Dendritic cell treated with granulocyte-macrophage colony-stimulating factor and Interleukin-4, amounts not matched to agents 40 ng/mL and 50 ng/mL, for 4 days (primary cell): ENCODE data around the gene IL6.

Experiments
- H3K27ac Mint-ChIP-seq: one replicate; pipeline ENCODE4 v1.8.0; 2022; ENCODE audit warnings: mild to moderate bottlenecking, mixed read lengths
- H3K27me3 Mint-ChIP-seq: one replicate; pipeline ENCODE4 v1.8.0; 2022; ENCODE audit warnings: mild to moderate bottlenecking, mixed read lengths
- H3K36me3 Mint-ChIP-seq: one replicate; pipeline ENCODE4 v1.8.0; 2022; ENCODE audit warnings: low read depth, mixed read lengths
- H3K4me1 Mint-ChIP-seq: one replicate; pipeline ENCODE4 v1.8.0; 2022; ENCODE audit warnings: low read depth, mixed read lengths
- H3K4me3 Mint-ChIP-seq: one replicate; pipeline ENCODE4 v1.8.0; 2022; ENCODE audit warnings: mild to moderate bottlenecking, moderate library complexity, mixed read lengths
- H3K9me3 Mint-ChIP-seq: one replicate; pipeline ENCODE4 v1.8.0; 2022; ENCODE audit warnings: mixed read lengths
- intact Hi-C: fragments of 100-400 bp; cut with micrococcal nuclease; formaldehyde crosslinking; loops from one replicate; pipeline ENCODE4 v1.15.0; 2022

Gene IL6

GRCh38 chr7:22709857-22710256 is 17.1 kb upstream of the IL6 start:
- intact Hi-C loops = no loop called here
- peak overlapping the region; percentile 31 for H3K27ac Mint-ChIP-seq
- H3K9me3 Mint-ChIP-seq = no peaks in the 10 kb centered on the region
- peaks cover 6% of the 10 kb centered on the region for H3K27me3 Mint-ChIP-seq
- peaks cover 11% of the 10 kb centered on the region for H3K4me1 Mint-ChIP-seq
- H3K4me3 Mint-ChIP-seq = no peak overlapping the region
- no peaks in the 10 kb centered on the region for H3K36me3 Mint-ChIP-seq

GRCh38 chr7:22712999-22713398 is 14.0 kb upstream of the IL6 start:
- H3K4me1 Mint-ChIP-seq = peaks cover 16% of the 10 kb centered on the region
- no peak overlapping the region for H3K27ac Mint-ChIP-seq
- no peaks in the 10 kb centered on the region for H3K9me3 Mint-ChIP-seq
- no peaks in the 10 kb centered on the region for H3K36me3 Mint-ChIP-seq
- H3K4me3 Mint-ChIP-seq = no peak overlapping the region
- intact Hi-C loops = no loop called here
- peaks cover 9% of the 10 kb centered on the region for H3K27me3 Mint-ChIP-seq

GRCh38 chr7:22713463-22713862 is 13.5 kb upstream of the IL6 start:
- intact Hi-C loops = no loop called here
- Mint-ChIP-seq H3K27ac (no peak overlapping the region), H3K4me1 (peaks cover 19% of the 10 kb centered on the region), H3K36me3 (no peaks in the 10 kb centered on the region), H3K4me3 (no peak overlapping the region), H3K9me3 (no peaks in the 10 kb centered on the region), H3K27me3 (peaks cover 9% of the 10 kb centered on the region)

- Mint-ChIP-seq H3K36me3 (no peaks in the 10 kb centered on the region), H3K27me3 (peaks cover 12% of the 10 kb centered on the region)
These were observed 11.0 kb upstream of the IL6 start for GRCh38 chr7:22715969-22716368.

GRCh38 chr7:22717760-22718159 is 9.2 kb upstream of the IL6 start:
- intact Hi-C loops = no loop called here
- peaks cover 8% of the 10 kb centered on the region for H3K27me3 Mint-ChIP-seq
- H3K9me3 Mint-ChIP-seq = no peaks in the 10 kb centered on the region
- no peak overlapping the region for H3K27ac Mint-ChIP-seq
- H3K4me1 Mint-ChIP-seq = peaks cover 38% of the 10 kb centered on the region
- H3K36me3 Mint-ChIP-seq = no peaks in the 10 kb centered on the region
- H3K4me3 Mint-ChIP-seq = no peak overlapping the region

More at GRCh38 chr7:22715969-22716368, 11.0 kb upstream of the IL6 start:
- no peak overlapping the region for H3K4me3 Mint-ChIP-seq
- intact Hi-C loops = no loop called here
- H3K4me1 Mint-ChIP-seq = peaks cover 23% of the 10 kb centered on the region
- H3K9me3 Mint-ChIP-seq = no peaks in the 10 kb centered on the region
- no peak overlapping the region for H3K27ac Mint-ChIP-seq

- H3K27me3 Mint-ChIP-seq = peaks cover 8% of the 10 kb centered on the region
- no peaks in the 10 kb centered on the region for H3K36me3 Mint-ChIP-seq
- H3K27ac Mint-ChIP-seq = no peak overlapping the region
- intact Hi-C loops = no loop called here
- no peaks in the 10 kb centered on the region for H3K9me3 Mint-ChIP-seq
- no peak overlapping the region for H3K4me3 Mint-ChIP-seq
- H3K4me1 Mint-ChIP-seq = peaks cover 41% of the 10 kb centered on the region
These were observed 8.7 kb upstream of the IL6 start for GRCh38 chr7:22718200-22718711.

- no peak overlapping the region for H3K4me3 Mint-ChIP-seq
- peaks cover 8% of the 10 kb centered on the region for H3K27me3 Mint-ChIP-seq
- H3K27ac Mint-ChIP-seq = no peak overlapping the region
- no peaks in the 10 kb centered on the region for H3K9me3 Mint-ChIP-seq
- H3K4me1 Mint-ChIP-seq = peaks cover 47% of the 10 kb centered on the region
- no peaks in the 10 kb centered on the region for H3K36me3 Mint-ChIP-seq
- intact Hi-C loops = no loop called here
These were observed 8.0 kb upstream of the IL6 start for GRCh38 chr7:22718911-22719420.

GRCh38 chr7:22720791-22721786 is 5.9 kb upstream of the IL6 start:
- intact Hi-C loops = loop anchor here (5.0 kb wide), 1 partner anchor 44 kb away; no protein-coding TSS in a partner anchor
- peaks cover 11% of the 10 kb centered on the region for H3K27me3 Mint-ChIP-seq
- H3K4me3 Mint-ChIP-seq = no peak overlapping the region
- no peaks in the 10 kb centered on the region for H3K9me3 Mint-ChIP-seq
- peaks cover 68% of the 10 kb centered on the region for H3K4me1 Mint-ChIP-seq
- H3K27ac Mint-ChIP-seq = peak overlapping the region; percentile 99
- H3K36me3 Mint-ChIP-seq = no peaks in the 10 kb centered on the region

GRCh38 chr7:22722536-22723180 is 4.3 kb upstream of the IL6 start:
- no peaks in the 10 kb centered on the region for H3K36me3 Mint-ChIP-seq
- H3K9me3 Mint-ChIP-seq = no peaks in the 10 kb centered on the region
- intact Hi-C loops = loop anchor here (1.0 to 5.0 kb wide), 2 partner anchors 45 to 59 kb away; no protein-coding TSS in a partner anchor
- peaks cover 15% of the 10 kb centered on the region for H3K27me3 Mint-ChIP-seq
- peak overlapping the region; percentile 35 for H3K4me3 Mint-ChIP-seq
- H3K27ac Mint-ChIP-seq = peak overlapping the region; percentile 99
- H3K4me1 Mint-ChIP-seq = peaks cover 77% of the 10 kb centered on the region

GRCh38 chr7:22723181-22723601 is 3.8 kb upstream of the IL6 start:
- peaks cover 79% of the 10 kb centered on the region for H3K4me1 Mint-ChIP-seq
- intact Hi-C loops = loop anchor here (1.0 to 5.0 kb wide), 2 partner anchors 46 to 60 kb away; no protein-coding TSS in a partner anchor
- H3K9me3 Mint-ChIP-seq = no peaks in the 10 kb centered on the region
- peak overlapping the region; percentile 35 for H3K4me3 Mint-ChIP-seq
- peak overlapping the region; percentile 99 for H3K27ac Mint-ChIP-seq
- H3K36me3 Mint-ChIP-seq = no peaks in the 10 kb centered on the region
- H3K27me3 Mint-ChIP-seq = peaks cover 15% of the 10 kb centered on the region

- H3K9me3 Mint-ChIP-seq = no peaks in the 10 kb centered on the region
- peaks cover 76% of the 10 kb centered on the region for H3K4me1 Mint-ChIP-seq
- H3K27ac Mint-ChIP-seq = peak overlapping the region; percentile 99
- intact Hi-C loops = loop anchor here (1.0 to 5.0 kb wide), 2 partner anchors 46 to 60 kb away; no protein-coding TSS in a partner anchor
- peaks cover 15% of the 10 kb centered on the region for H3K27me3 Mint-ChIP-seq
- H3K4me3 Mint-ChIP-seq = peak overlapping the region; percentile 35
- H3K36me3 Mint-ChIP-seq = peaks cover 2% of the 10 kb centered on the region
These were observed 3.4 kb upstream of the IL6 start for GRCh38 chr7:22723637-22724036.

- peaks cover 69% of the 10 kb centered on the region for H3K4me1 Mint-ChIP-seq
- intact Hi-C loops = loop anchor here (5.0 kb wide), 2 partner anchors 48 to 57 kb away; no protein-coding TSS in a partner anchor
- no peak overlapping the region for H3K4me3 Mint-ChIP-seq
- peaks cover 12% of the 10 kb centered on the region for H3K27me3 Mint-ChIP-seq
- peak overlapping the region; percentile 99 for H3K27ac Mint-ChIP-seq
- H3K9me3 Mint-ChIP-seq = no peaks in the 10 kb centered on the region
- H3K36me3 Mint-ChIP-seq = peaks cover 5% of the 10 kb centered on the region
These were observed 2.1 kb upstream of the IL6 start for GRCh38 chr7:22724861-22725260.

- peaks cover 12% of the 10 kb centered on the region for H3K36me3 Mint-ChIP-seq
- H3K9me3 Mint-ChIP-seq = no peaks in the 10 kb centered on the region
- peak overlapping the region; percentile 61 for H3K4me3 Mint-ChIP-seq
- peaks cover 13% of the 10 kb centered on the region for H3K27me3 Mint-ChIP-seq
- intact Hi-C loops = loop anchor here (5.0 kb wide), 1 partner anchor 57 kb away; no protein-coding TSS in a partner anchor
- H3K4me1 Mint-ChIP-seq = peaks cover 69% of the 10 kb centered on the region
- H3K27ac Mint-ChIP-seq = peak overlapping the region; percentile 99
These were observed 1.4 kb upstream of the IL6 start for GRCh38 chr7:22725585-22725984.
